SK-N-SH (cell line): ENCODE data around the gene GATD1.

Source experiments
- CHD2 ChIP-seq: fragments of 150-350 bp; IDR thresholded peaks from 2 replicates; pipeline ENCODE4 v1.6.1; 2018; ENCODE audit warnings: low read length; ENCODE audit not compliant: partially characterized antibody
- CTCF ChIP-seq: fragments of 200-600 bp; sonication (generic); IDR thresholded peaks from 2 replicates; pipeline ENCODE4 v1.6.1; 2017; ENCODE audit warnings: antibody characterized with exemption, mild to moderate bottlenecking, moderate library complexity
- EZH2phosphoT487 ChIP-seq: fragments of 200-600 bp; sonication (generic); IDR thresholded peaks from 2 replicates; pipeline ENCODE4 v1.6.1; 2017; ENCODE audit warnings: low read depth, mixed run types, mild to moderate bottlenecking, antibody characterized with exemption, moderate library complexity, borderline replicate concordance
- FOSL2 ChIP-seq: IDR thresholded peaks from 2 replicates; pipeline ENCODE4 v1.4.0; 2012; ENCODE audit warnings: low read depth, mild to moderate bottlenecking, moderate library complexity, borderline replicate concordance
- GABPA ChIP-seq: IDR thresholded peaks from 2 replicates; pipeline ENCODE4 v1.4.0; 2012; ENCODE audit warnings: low read depth, mild to moderate bottlenecking
- PBX3 ChIP-seq: IDR thresholded peaks from 2 replicates; pipeline ENCODE4; 2012
- POLR2AphosphoS5 ChIP-seq: IDR thresholded peaks from 2 replicates; pipeline ENCODE4 v1.6.1; 2012; ENCODE audit warnings: low read depth, low read length
- RFX5 ChIP-seq: IDR thresholded peaks from 2 replicates; pipeline ENCODE4 v1.6.1; 2012; ENCODE audit warnings: mild to moderate bottlenecking, improper control_type of control experiment, low read length
- RXRA ChIP-seq: IDR thresholded peaks from 2 replicates; pipeline ENCODE4 v1.4.0; 2012; ENCODE audit warnings: low read depth, mild to moderate bottlenecking, borderline replicate concordance
- TAF1 ChIP-seq: IDR thresholded peaks from 2 replicates; pipeline ENCODE4 v1.6.1; 2012; ENCODE audit warnings: low read depth, mild to moderate bottlenecking, low read length, moderate library complexity, borderline replicate concordance
- USF1 ChIP-seq: IDR thresholded peaks from 2 replicates; pipeline ENCODE4 v1.4.0; 2012; ENCODE audit warnings: low read depth, borderline replicate concordance
- YY1 ChIP-seq: IDR thresholded peaks from 2 replicates; pipeline ENCODE4 v1.4.0; 2012; ENCODE audit warnings: low read depth, mild to moderate bottlenecking

- TF ChIP-seq PBX3: no peak; the same call in 1 of the 2 replicates
- no peak for TF ChIP-seq TAF1
- no peak for TF ChIP-seq YY1
- TF ChIP-seq FOSL2: no peak
- no peak for TF ChIP-seq RFX5
- 0 out of 2 replicates have a peak, but pooled peaks have one; percentile 5 for TF ChIP-seq POLR2AphosphoS5
- no peak for TF ChIP-seq RXRA
- no peak for TF ChIP-seq GABPA
- no peak for TF ChIP-seq USF1
- TF ChIP-seq CHD2: no peak
- TF ChIP-seq CTCF: no peak
- TF ChIP-seq EZH2phosphoT487: no peak
These were observed 48.3 kb upstream of the GATD1 start for GRCh38 chr11:825366-826226.
